Ishikawa (cell line): Measurements from ENCODE around the gene TRAK1.

Source experiments
- CEBPB ChIP-seq: IDR thresholded peaks from 2 replicates; pipeline ENCODE4 v1.6.1; 2012
- CREB1 ChIP-seq: IDR thresholded peaks from 2 replicates; pipeline ENCODE4 v1.6.1; 2012; ENCODE audit warnings: low read depth
- EGR1 ChIP-seq: IDR thresholded peaks from 2 replicates; pipeline ENCODE4 v1.6.1; 2012
- EP300 ChIP-seq: IDR thresholded peaks from 2 replicates; pipeline ENCODE4 v1.6.1; 2012; ENCODE audit warnings: borderline replicate concordance
- FOXM1 ChIP-seq: IDR thresholded peaks from 2 replicates; pipeline ENCODE4 v1.6.1; 2012; ENCODE audit warnings: low read depth, borderline replicate concordance
- NFIC ChIP-seq: IDR thresholded peaks from 2 replicates; pipeline ENCODE4 v1.6.1; 2012
- RAD21 ChIP-seq: IDR thresholded peaks from 2 replicates; pipeline ENCODE4 v1.6.1; 2012; ENCODE audit warnings: low read depth
- TAF1 ChIP-seq: IDR thresholded peaks from 2 replicates; pipeline ENCODE4 v1.6.1; 2012; ENCODE audit warnings: low read depth, mild to moderate bottlenecking
- TCF12 ChIP-seq: IDR thresholded peaks from 2 replicates; pipeline ENCODE4 v1.6.1; 2012; ENCODE audit warnings: low read depth
- TEAD4 ChIP-seq: IDR thresholded peaks from 2 replicates; pipeline ENCODE4 v1.6.1; 2012
- YY1 ChIP-seq: IDR thresholded peaks from 2 replicates; pipeline ENCODE4 v1.6.1; 2012; ENCODE audit warnings: low read depth
- ZBTB7A ChIP-seq: IDR thresholded peaks from 2 replicates; pipeline ENCODE4 v1.6.1; 2012; ENCODE audit warnings: low read depth
- TF ChIP-seq, protein P1 (sequence below): IDR thresholded peaks from 2 replicates; pipeline ENCODE4 v1.6.1; 2012
- TF ChIP-seq, protein P2 (sequence below): IDR thresholded peaks from 2 replicates; pipeline ENCODE4 v1.6.1; 2012
- TF ChIP-seq, protein P3 (sequence below): IDR thresholded peaks from 2 replicates; pipeline ENCODE4 v1.6.1; 2012; ENCODE audit warnings: low read depth, mild to moderate bottlenecking

Gene TRAK1

DNA sequence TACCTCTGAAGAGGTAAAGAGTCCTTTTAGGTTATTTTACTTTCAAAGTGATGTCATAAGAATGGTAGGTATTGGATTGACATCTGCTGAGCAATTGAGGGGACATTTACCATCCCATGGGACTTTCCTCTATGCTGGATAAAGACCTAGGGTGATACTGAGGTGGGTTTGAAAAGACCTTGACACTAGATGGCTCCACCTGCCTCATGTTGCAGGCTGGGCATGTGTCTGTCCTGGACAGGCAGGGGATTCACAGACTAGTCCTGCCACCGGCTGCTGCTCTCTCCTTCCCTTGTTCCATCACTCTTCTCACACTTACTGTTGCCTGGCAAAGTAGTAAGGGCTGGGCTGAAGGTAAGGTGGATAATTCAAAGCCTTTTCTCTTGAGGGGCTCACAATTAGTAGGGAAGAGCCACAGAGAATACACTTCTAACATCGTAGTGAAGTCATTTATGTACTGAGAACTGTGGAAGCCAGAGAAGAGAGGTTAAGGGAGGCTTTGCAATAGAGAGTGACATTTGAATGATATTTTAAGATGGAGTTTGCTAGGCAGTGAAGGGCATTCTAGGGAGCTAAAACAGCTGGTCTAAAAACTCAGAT is 27.7 kb downstream of the TRAK1 start:
- peak; percentile 78 for TF ChIP-seq RAD21
- TF ChIP-seq, protein P1, sequence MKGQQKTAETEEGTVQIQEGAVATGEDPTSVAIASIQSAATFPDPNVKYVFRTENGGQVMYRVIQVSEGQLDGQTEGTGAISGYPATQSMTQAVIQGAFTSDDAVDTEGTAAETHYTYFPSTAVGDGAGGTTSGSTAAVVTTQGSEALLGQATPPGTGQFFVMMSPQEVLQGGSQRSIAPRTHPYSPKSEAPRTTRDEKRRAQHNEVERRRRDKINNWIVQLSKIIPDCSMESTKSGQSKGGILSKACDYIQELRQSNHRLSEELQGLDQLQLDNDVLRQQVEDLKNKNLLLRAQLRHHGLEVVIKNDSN = no peak
- TF ChIP-seq, protein P2, sequence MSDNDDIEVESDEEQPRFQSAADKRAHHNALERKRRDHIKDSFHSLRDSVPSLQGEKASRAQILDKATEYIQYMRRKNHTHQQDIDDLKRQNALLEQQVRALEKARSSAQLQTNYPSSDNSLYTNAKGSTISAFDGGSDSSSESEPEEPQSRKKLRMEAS = peak; percentile 52; the same call in 1 of the 2 replicates

DNA sequence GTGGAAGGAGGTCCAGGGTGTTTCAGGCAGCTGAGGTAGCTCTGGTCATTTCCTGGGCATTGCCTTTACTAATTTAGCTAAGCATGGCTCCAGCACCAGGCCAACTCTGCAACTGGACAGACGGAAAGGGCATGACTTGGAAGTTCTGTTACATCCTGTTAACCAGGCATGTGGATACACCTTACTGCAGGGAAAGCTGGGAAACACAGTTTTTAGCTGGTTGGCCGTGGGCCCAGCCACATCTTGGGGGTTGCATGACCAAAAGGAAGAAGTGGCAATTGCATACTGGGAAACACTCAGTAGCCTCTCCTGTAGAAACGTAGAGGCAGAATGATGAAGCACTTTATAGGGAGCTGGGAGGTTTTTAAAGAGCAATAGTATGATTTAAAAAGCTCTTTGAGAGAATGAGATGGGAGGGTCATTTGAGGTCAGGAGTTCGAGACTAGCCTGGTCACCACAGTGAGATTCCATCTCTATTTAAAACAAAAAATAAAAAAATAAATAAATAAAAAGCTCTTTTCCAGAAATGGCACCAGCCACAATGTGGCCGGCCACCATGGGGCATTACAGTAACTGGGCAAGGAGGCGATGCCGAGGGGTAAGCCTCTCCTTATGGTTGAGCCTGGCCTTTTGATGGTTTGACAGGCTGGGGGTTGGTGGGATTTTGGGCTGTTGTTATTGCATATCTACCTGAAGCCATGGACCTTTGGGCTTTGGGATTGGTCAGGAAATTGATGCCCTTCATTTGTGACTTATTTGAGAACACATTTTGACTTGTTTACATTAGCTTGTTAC is 28.6 kb downstream of the TRAK1 start:
- TF ChIP-seq ZBTB7A = no peak
- TF ChIP-seq, protein P2 = no peak
- no peak for TF ChIP-seq RAD21

DNA sequence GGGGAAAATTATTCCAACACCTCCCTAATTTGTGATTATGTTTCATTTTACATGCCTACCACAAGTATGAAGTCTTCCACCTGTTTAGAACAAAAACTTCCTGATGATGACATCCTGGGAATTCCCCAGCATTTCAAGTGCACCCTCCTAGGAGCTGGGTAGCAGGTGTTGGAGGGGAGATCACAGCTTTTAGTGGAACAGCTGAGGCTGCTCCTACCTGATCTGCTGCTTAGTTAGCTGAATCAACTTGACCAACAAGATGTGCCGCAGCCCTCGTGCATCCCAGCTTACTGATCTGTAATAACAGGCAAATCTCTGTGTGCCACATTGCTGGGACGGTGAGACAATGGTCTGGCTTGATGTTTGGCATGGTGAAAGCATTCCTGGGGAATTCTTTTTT is 29.7 kb downstream of the TRAK1 start:
- TF ChIP-seq, protein P1 = no peak
- TF ChIP-seq NFIC = no peak
- TF ChIP-seq, protein P3, sequence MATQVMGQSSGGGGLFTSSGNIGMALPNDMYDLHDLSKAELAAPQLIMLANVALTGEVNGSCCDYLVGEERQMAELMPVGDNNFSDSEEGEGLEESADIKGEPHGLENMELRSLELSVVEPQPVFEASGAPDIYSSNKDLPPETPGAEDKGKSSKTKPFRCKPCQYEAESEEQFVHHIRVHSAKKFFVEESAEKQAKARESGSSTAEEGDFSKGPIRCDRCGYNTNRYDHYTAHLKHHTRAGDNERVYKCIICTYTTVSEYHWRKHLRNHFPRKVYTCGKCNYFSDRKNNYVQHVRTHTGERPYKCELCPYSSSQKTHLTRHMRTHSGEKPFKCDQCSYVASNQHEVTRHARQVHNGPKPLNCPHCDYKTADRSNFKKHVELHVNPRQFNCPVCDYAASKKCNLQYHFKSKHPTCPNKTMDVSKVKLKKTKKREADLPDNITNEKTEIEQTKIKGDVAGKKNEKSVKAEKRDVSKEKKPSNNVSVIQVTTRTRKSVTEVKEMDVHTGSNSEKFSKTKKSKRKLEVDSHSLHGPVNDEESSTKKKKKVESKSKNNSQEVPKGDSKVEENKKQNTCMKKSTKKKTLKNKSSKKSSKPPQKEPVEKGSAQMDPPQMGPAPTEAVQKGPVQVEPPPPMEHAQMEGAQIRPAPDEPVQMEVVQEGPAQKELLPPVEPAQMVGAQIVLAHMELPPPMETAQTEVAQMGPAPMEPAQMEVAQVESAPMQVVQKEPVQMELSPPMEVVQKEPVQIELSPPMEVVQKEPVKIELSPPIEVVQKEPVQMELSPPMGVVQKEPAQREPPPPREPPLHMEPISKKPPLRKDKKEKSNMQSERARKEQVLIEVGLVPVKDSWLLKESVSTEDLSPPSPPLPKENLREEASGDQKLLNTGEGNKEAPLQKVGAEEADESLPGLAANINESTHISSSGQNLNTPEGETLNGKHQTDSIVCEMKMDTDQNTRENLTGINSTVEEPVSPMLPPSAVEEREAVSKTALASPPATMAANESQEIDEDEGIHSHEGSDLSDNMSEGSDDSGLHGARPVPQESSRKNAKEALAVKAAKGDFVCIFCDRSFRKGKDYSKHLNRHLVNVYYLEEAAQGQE = no peak
- no peak for TF ChIP-seq TCF12
- no peak for TF ChIP-seq RAD21
- no peak for TF ChIP-seq EP300
- TF ChIP-seq, protein P2 = no peak
- no peak for TF ChIP-seq FOXM1
- no peak for TF ChIP-seq ZBTB7A
- TF ChIP-seq TAF1 = no peak
- TF ChIP-seq CREB1 = no peak
- no peak for TF ChIP-seq TEAD4
- no peak for TF ChIP-seq YY1
- no peak for TF ChIP-seq EGR1
- TF ChIP-seq CEBPB = no peak

DNA sequence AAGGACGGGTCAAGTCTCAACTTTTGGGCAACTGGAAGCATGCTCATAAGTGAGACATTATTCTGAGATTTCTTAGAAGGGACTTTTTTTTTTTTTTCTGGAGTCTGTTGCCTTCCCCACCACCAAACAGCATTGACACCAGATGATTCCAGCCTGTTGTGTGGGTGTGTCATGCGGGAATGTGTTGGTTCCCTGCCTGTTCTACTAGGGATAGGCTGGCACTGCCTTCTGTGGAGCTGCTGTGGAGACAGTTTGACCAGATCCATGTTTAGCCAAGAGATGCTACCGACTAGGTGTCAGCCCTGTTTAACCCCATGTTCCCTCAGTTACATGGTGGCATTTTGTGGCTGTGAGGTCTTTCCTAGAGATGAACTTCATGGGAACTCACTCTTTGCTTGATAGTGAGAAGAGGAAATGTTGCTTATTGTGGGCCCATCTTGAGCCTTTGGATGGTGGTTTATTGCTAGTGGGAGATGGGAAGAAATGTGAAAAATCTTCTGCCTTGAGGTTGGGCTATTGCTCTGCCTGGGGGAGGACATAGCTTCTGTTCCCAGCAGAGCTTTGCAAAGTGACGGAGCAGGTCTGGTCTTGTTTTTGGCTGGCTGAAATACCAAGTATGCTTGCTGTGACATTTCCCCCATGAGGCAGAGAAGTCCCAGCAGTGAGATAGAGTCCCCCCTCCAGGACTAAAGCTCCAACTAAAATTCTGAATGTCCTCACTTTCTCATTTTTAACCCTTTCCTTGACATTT is 31.3 kb downstream of the TRAK1 start:
- no peak for TF ChIP-seq RAD21
- no peak for TF ChIP-seq YY1
- TF ChIP-seq TAF1 = no peak
- no peak for TF ChIP-seq TCF12
- TF ChIP-seq, protein P2 = no peak

DNA sequence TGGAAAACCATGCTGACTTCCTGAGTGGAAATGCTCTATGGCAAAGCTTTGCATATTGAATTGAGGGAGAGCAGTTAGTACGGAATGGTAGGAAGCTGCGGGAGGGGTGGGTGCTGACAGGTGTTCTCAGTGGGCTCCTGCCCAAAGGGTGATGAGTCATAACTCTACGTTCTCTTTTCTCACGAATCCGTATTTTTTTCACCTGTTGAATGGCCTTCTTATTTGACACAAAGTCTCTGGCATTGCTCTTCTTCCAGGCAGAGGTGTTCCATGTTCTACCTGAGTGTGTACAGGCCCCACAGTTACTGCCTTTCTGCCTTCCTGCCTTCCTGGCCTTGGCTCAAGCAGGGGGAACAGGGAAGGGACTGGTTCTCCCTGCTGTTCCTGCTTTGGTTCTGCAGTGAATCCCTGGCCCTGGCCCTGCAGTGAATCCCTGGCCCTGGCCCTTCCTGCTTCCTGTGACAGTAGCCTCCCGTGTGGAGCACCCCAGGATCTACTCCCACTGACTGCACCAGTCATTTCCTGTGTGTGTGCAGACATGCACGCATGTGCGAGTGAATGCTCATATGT is 31.9 kb downstream of the TRAK1 start:
- TF ChIP-seq, protein P3 = no peak
- TF ChIP-seq ZBTB7A = no peak
- TF ChIP-seq TCF12 = 0 out of 2 replicates have a peak, but pooled peaks have one; percentile 19
- TF ChIP-seq YY1 = no peak
- TF ChIP-seq RAD21 = no peak
